Parathyroid adenoma (tissue), 2 donors: ENCODE data around the gene OTULIN.

Source experiments
- H2AFZ ChIP-seq: fragments of 300-600 bp; sonication (generic); one replicate; pipeline ENCODE4 v1.7.0; 2017; ENCODE audit warnings: antibody characterized with exemption, mild to moderate bottlenecking
- H3K27ac ChIP-seq: fragments of 300-600 bp; sonication (generic); one replicate; pipeline ENCODE4 v1.7.0; 2017
- H3K27me3 ChIP-seq: fragments of 300-600 bp; sonication (generic); one replicate; pipeline ENCODE4 v1.7.0; 2017; ENCODE audit warnings: low read length; ENCODE audit not compliant: control insufficient read depth, insufficient read depth
- H3K36me3 ChIP-seq: fragments of 300-600 bp; sonication (generic); one replicate; pipeline ENCODE4 v1.7.0; 2017; ENCODE audit warnings: low read length; ENCODE audit not compliant: control insufficient read depth, insufficient read depth
- H3K4me1 ChIP-seq: fragments of 300-600 bp; sonication (generic); one replicate; pipeline ENCODE4 v1.7.0; 2017; ENCODE audit warnings: control low read depth
- H3K4me2 ChIP-seq: fragments of 300-600 bp; sonication (generic); one replicate; pipeline ENCODE4 v1.7.0; 2017; ENCODE audit warnings: low read length
- H3K4me3 ChIP-seq: fragments of 300-600 bp; sonication (generic); one replicate; pipeline ENCODE4 v1.7.0; 2017; ENCODE audit warnings: low read depth, low read length
- H3K79me2 ChIP-seq: fragments of 300-600 bp; sonication (generic); one replicate; pipeline ENCODE4 v1.7.0; 2017; ENCODE audit warnings: control low read depth
- H3K9ac ChIP-seq: fragments of 300-600 bp; sonication (generic); one replicate; pipeline ENCODE4 v1.7.0; 2017; ENCODE audit warnings: mild to moderate bottlenecking
- H3K9me3 ChIP-seq: fragments of 300-600 bp; sonication (generic); one replicate; pipeline ENCODE4 v1.7.0; 2017; ENCODE audit warnings: low read length; ENCODE audit not compliant: control insufficient read depth
- TF ChIP-seq, protein P1 (sequence below): fragments of 300-600 bp; sonication (generic); IDR thresholded peaks from one replicate; pipeline ENCODE4 v1.7.0; 2017; ENCODE audit warnings: antibody characterized with exemption, mild to moderate bottlenecking
- donor health status: primary hyperparathyroidism.

Gene OTULIN

DNA sequence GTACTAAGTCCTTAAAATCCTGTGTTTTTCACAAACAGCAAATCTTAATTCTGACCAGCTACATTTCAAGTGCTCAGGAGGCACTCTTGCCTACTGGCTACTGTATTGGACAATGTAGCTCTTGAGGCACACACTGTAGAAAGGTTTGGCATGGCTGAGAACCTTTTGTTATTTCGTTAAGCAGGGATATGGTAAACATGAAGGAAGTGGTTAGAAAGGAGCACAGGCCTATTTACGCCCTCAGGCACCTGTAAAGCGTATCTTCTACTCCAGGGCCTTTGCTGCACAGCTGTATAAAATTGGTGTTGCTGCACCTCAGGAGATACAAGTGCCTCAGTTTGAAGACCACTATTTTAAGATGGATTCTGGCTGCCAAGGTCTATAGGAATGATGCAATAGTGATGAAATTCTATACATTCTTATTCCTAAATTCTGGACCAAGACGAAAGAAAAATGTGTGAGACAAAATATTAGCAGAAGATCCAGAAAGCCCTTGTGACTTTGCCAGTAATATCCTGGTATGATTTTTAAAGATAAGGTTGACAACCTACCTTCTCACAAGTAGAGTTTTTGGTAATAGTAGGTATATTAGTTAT, 9.3 kb upstream of the OTULIN start:
- no peak overlapping the region for H3K4me3 ChIP-seq
- no peaks in the 10 kb centered on the region for H3K4me1 ChIP-seq
- H3K27me3 ChIP-seq = no peaks in the 10 kb centered on the region
- H2AFZ ChIP-seq = no peak overlapping the region
- no peaks in the 10 kb centered on the region for H3K36me3 ChIP-seq
- no peaks in the 10 kb centered on the region for H3K79me2 ChIP-seq
- TF ChIP-seq, protein P1, sequence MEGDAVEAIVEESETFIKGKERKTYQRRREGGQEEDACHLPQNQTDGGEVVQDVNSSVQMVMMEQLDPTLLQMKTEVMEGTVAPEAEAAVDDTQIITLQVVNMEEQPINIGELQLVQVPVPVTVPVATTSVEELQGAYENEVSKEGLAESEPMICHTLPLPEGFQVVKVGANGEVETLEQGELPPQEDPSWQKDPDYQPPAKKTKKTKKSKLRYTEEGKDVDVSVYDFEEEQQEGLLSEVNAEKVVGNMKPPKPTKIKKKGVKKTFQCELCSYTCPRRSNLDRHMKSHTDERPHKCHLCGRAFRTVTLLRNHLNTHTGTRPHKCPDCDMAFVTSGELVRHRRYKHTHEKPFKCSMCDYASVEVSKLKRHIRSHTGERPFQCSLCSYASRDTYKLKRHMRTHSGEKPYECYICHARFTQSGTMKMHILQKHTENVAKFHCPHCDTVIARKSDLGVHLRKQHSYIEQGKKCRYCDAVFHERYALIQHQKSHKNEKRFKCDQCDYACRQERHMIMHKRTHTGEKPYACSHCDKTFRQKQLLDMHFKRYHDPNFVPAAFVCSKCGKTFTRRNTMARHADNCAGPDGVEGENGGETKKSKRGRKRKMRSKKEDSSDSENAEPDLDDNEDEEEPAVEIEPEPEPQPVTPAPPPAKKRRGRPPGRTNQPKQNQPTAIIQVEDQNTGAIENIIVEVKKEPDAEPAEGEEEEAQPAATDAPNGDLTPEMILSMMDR = no peak
- no peaks in the 10 kb centered on the region for H3K9me3 ChIP-seq
- no peak overlapping the region for H3K4me2 ChIP-seq
- no peak overlapping the region for H3K27ac ChIP-seq
- no peak overlapping the region for H3K9ac ChIP-seq

DNA sequence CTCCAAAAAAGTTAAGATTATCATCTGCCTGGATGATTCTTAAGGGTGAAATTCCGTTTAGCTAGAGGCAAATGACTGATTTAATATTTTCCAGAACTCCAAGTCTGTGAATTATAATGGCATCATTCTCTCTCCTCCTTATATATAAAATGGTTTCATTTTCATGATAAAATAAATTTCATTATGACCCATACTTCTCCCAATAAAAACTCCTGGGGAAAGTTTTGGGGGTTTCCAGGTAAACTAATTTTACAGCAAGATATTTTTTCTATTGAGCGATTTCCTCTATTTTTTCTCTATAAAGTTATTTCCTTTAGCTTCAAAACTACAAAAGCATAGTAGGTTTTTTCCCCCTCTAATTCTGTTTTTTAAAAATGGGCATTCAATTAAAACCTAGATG, 7.6 kb upstream of the OTULIN start:
- peaks cover 3% of the 10 kb centered on the region for H3K4me1 ChIP-seq
- H3K27me3 ChIP-seq = no peaks in the 10 kb centered on the region
- H3K9ac ChIP-seq = no peak overlapping the region
- H2AFZ ChIP-seq = no peak overlapping the region
- no peaks in the 10 kb centered on the region for H3K9me3 ChIP-seq
- H3K4me2 ChIP-seq = no peak overlapping the region
- TF ChIP-seq, protein P1 = no peak
- H3K36me3 ChIP-seq = no peaks in the 10 kb centered on the region
- no peaks in the 10 kb centered on the region for H3K79me2 ChIP-seq
- no peak overlapping the region for H3K27ac ChIP-seq
- H3K4me3 ChIP-seq = no peak overlapping the region

DNA sequence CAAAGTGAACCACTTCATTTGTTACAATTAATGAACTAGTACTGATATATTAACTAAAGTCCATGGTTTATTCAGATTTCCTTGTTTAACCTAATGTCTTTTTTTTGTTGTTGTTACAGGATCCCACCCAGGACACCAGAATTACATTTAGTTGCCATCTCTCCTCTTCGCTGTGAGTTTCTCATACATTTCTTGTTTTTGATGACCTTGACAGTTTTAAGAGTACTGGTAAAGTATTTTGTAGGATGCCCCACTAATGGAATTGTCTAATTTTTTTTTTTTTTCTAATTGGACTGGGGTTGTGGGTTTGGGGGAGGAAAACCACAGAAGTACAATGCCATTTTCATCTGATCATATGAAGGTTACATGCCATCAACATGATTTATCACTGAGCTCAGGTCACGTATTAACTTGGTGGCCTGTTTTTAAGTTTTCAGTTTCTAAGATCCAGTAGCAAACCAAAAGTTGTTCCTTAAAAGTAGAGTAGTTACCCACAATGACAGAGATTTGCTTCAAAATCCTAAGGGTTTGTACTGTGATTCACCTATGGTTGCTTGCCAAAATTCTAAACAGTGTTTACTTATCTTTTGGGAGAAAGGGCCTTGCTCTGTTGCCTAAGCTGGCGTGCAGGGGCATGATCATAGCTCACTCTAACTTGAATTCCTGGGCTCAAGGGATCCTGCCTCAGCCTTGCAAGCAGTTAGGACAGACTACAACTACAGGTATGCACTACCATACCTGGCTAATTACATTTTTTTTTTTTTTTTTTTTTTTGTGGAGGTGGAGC, 4.5 kb upstream of the OTULIN start:
- H3K4me1 ChIP-seq = peaks cover 3% of the 10 kb centered on the region
- no peaks in the 10 kb centered on the region for H3K9me3 ChIP-seq
- no peak overlapping the region for H3K9ac ChIP-seq
- no peak overlapping the region for H2AFZ ChIP-seq
- no peaks in the 10 kb centered on the region for H3K27me3 ChIP-seq
- no peak overlapping the region for H3K4me3 ChIP-seq
- H3K36me3 ChIP-seq = no peaks in the 10 kb centered on the region
- no peak overlapping the region for H3K27ac ChIP-seq
- TF ChIP-seq, protein P1 = no peak
- peaks cover 11% of the 10 kb centered on the region for H3K79me2 ChIP-seq
- H3K4me2 ChIP-seq = no peak overlapping the region

DNA sequence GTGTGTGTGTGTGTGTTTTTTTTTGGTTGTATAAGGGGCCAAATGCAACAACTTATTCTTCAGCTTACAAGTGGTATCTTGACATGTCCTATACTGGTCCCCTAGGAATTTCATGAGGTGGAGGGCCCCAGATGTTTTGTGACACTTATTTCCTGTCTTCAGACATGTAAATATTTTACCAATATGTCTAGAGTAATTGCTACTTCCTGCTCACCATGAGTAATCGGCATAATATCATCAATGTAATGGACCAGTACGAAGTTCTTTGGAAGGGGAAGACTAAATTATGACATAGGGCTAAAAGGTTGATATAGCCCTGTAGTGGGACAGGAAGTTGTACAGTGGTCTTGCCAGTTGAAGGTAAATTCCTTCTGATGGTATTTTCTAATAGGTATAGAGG, 3.7 kb upstream of the OTULIN start:
- no peaks in the 10 kb centered on the region for H3K36me3 ChIP-seq
- no peak overlapping the region for H3K4me2 ChIP-seq
- no peak overlapping the region for H3K4me3 ChIP-seq
- H3K9me3 ChIP-seq = no peaks in the 10 kb centered on the region
- H3K27me3 ChIP-seq = no peaks in the 10 kb centered on the region
- peaks cover 8% of the 10 kb centered on the region for H3K4me1 ChIP-seq
- H3K9ac ChIP-seq = no peak overlapping the region
- TF ChIP-seq, protein P1 = no peak
- peaks cover 18% of the 10 kb centered on the region for H3K79me2 ChIP-seq
- H2AFZ ChIP-seq = no peak overlapping the region
- H3K27ac ChIP-seq = no peak overlapping the region
